ENCODE measurements around the gene AK1. TPM values are rescaled to one million over a fixed set of nuclear protein-coding genes. Genes with fewer than 3 reads are reported as not detected.

AK1 gene
- total and polyA plus RNA-seq, 9 of the 15 experiments (the other 6 are each of a cell fraction or from before 2014, with no cell fraction given), result 10.1 to 71.8 (median 39.0) TPM

DNA sequence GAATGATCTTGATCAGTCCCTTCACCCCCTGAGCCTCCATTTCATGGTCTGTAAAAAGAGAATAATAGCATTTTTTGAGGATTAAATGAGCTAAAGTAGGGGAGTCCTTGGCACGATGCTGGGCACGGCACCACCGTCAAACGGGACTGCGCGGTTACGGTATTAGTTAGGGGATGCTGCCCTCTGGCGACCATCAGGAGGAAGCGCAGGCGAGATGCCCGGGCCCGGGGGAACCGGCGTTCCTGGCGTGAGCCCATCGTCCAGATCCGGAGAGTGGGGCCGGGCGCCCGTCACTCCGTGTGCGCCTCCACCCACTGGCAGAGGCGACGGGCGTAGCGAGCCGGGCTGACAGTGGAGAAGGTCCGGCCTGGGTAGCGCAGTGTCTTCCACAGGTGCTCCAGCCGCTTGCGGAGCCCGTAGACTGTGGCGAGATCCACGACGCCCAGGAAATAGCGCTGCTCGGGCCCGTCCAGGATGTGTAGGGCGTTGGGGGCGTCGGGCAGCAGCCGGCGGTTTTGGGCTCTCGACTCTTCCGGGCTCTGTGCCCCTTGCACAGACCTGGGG, 44.2 kb upstream of the AK1 start (continued):
- TF ChIP-seq, protein P1, sequence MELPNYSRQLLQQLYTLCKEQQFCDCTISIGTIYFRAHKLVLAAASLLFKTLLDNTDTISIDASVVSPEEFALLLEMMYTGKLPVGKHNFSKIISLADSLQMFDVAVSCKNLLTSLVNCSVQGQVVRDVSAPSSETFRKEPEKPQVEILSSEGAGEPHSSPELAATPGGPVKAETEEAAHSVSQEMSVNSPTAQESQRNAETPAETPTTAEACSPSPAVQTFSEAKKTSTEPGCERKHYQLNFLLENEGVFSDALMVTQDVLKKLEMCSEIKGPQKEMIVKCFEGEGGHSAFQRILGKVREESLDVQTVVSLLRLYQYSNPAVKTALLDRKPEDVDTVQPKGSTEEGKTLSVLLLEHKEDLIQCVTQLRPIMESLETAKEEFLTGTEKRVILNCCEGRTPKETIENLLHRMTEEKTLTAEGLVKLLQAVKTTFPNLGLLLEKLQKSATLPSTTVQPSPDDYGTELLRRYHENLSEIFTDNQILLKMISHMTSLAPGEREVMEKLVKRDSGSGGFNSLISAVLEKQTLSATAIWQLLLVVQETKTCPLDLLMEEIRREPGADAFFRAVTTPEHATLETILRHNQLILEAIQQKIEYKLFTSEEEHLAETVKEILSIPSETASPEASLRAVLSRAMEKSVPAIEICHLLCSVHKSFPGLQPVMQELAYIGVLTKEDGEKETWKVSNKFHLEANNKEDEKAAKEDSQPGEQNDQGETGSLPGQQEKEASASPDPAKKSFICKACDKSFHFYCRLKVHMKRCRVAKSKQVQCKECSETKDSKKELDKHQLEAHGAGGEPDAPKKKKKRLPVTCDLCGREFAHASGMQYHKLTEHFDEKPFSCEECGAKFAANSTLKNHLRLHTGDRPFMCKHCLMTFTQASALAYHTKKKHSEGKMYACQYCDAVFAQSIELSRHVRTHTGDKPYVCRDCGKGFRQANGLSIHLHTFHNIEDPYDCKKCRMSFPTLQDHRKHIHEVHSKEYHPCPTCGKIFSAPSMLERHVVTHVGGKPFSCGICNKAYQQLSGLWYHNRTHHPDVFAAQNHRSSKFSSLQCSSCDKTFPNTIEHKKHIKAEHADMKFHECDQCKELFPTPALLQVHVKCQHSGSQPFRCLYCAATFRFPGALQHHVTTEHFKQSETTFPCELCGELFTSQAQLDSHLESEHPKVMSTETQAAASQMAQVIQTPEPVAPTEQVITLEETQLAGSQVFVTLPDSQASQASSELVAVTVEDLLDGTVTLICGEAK (IDR thresholded peaks at IDR 0.05), result no peak
- TF ChIP-seq, protein P1 (CRISPR knock-in tag; IDR thresholded peaks at IDR 0.05), result no peak
- TF ChIP-seq GTF2E2 (tag; IDR thresholded peaks at IDR 0.05) (no peak), PHF8 (IDR thresholded peaks at IDR 0.05; ENCODE audit: borderline replicate concordance, low read length) (no peak), CGGBP1 (CRISPR knock-in tag; IDR thresholded peaks at IDR 0.05) (no peak), ZNF143 (CRISPR knock-in tag; IDR thresholded peaks at IDR 0.05) (no peak), RBFOX2 (IDR thresholded peaks at IDR 0.05; ENCODE audit: low read depth, low read length) (no peak), XRCC3 (IDR thresholded peaks at IDR 0.05) (no peak), POLR2AphosphoS2 (IDR thresholded peaks at IDR 0.05; ENCODE audit: low read length) (peak; percentile 50; the same call in 1 of the 2 replicates), SP1 (CRISPR knock-in tag; IDR thresholded peaks at IDR 0.05) (peak; percentile 32; the same call in 1 of the 2 replicates)
- TF ChIP-seq, protein P2, sequence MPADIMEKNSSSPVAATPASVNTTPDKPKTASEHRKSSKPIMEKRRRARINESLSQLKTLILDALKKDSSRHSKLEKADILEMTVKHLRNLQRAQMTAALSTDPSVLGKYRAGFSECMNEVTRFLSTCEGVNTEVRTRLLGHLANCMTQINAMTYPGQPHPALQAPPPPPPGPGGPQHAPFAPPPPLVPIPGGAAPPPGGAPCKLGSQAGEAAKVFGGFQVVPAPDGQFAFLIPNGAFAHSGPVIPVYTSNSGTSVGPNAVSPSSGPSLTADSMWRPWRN (IDR thresholded peaks at IDR 0.05; ENCODE audit: low read depth), result no peak
- TF ChIP-seq, protein P3, sequence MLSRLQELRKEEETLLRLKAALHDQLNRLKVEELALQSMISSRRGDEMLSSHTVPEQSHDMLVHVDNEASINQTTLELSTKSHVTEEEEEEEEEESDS (CRISPR knock-in tag; IDR thresholded peaks at IDR 0.05), result no peak
